A549 (cell line): Measurements from ENCODE around the gene CACUL1. TPM values are rescaled to one million over a fixed set of nuclear protein-coding genes. Genes with fewer than 3 reads are reported as not detected.
A peak's percentile ranks its signal among the peaks of the same experiment; 100 is the strongest.

ENCODE experiments used
- ATAC-seq, 2 experiments: fragments of 200-7000 bp in 1 of 2; fragments of >200 bp in 1 of 2; cut with Nextera tagmentation in 1 of 2; cut with Tn5 transposase in 1 of 2; 3 replicates each; pipeline versions ENCODE4 v1.8.0 to v1.9.1; 2018 to 2020; ENCODE audit warnings: mild to moderate bottlenecking in 1 of 2, moderate library complexity in 1 of 2
- CTCF ChIA-PET: fragments of 300-600 bp; sonication (Branson Sonifier 250); formaldehyde crosslinking; extraction: SDS; loops from one replicate; lab custom pipeline; 2021; ENCODE audit warnings: antibody characterized with exemption, inconsistent platforms; lab: Yijun Ruan, JAX
- POLR2A ChIA-PET: fragments of 350-600 bp; formaldehyde crosslinking; extraction: SDS; loops from one replicate; lab custom pipeline; 2021; ENCODE audit warnings: antibody characterized with exemption, inconsistent platforms; lab: Yijun Ruan, JAX
- DNase-seq, 2 experiments: peaks; one replicate each; pipeline versions ENCODE4 v3.0.0 to v3.0.0-alpha.2; 2011 to 2016; ENCODE audit warnings: low read depth in 1 of 2, low spot score in 1 of 2
- FAIRE-seq: peaks from 2 replicates; lab custom pipeline; 2011; peaks lifted over from hg19 to GRCh38; lab: Jason Lieb, UNC
- H3K27ac ChIP-seq, 2 experiments: fragments of >200 bp; sonication (Bioruptor Twin); formaldehyde crosslinking; 3 replicates each; pipeline ENCODE4 v1.5.1; 2016 to 2017
- H3K4me1 ChIP-seq: fragments of >200 bp; sonication (Bioruptor Twin); formaldehyde crosslinking; 3 replicates; pipeline ENCODE4 v1.6.1; 2016
- H3K4me2 ChIP-seq: fragments of >200 bp; sonication (Bioruptor Twin); formaldehyde crosslinking; 3 replicates; pipeline ENCODE4 v1.6.1; 2016
- H3K4me3 ChIP-seq: fragments of >200 bp; sonication (Bioruptor Twin); formaldehyde crosslinking; 3 replicates; pipeline ENCODE4 v1.5.1; 2016
- H3K9me3 ChIP-seq: fragments of >200 bp; sonication (Bioruptor Twin); formaldehyde crosslinking; 3 replicates; pipeline ENCODE4 v1.6.1; 2016
- BHLHE40 ChIP-seq: IDR thresholded peaks from 2 replicates; pipeline ENCODE4 v1.6.1; 2012; ENCODE audit warnings: low read depth, low read length, inconsistent platforms
- CHD2 ChIP-seq: fragments of 150-350 bp; IDR thresholded peaks from 2 replicates; pipeline ENCODE4 v1.6.1; 2014; ENCODE audit warnings: low read length; ENCODE audit not compliant: partially characterized antibody
- CHD4 ChIP-seq: fragments of 200-600 bp; sonication (generic); IDR thresholded peaks from 2 replicates; pipeline ENCODE4 v1.6.1; 2016; ENCODE audit warnings: antibody characterized with exemption, mild to moderate bottlenecking, borderline replicate concordance
- CTCF ChIP-seq: fragments of >200 bp; sonication (Bioruptor Twin); formaldehyde crosslinking; IDR thresholded peaks from 3 replicates; pipeline ENCODE4 v1.5.1; 2016
- EHF ChIP-seq: fragments of 250-450 bp; sonication (Bioruptor Pico); IDR thresholded peaks from 2 replicates; pipeline ENCODE4 v1.5.0; 2020; ENCODE audit warnings: mild to moderate bottlenecking
- EHMT2 ChIP-seq: fragments of 200-600 bp; sonication (generic); IDR thresholded peaks from 2 replicates; pipeline ENCODE4 v1.6.1; 2016; ENCODE audit warnings: antibody characterized with exemption, low read depth, mild to moderate bottlenecking, moderate library complexity
- ELK1 ChIP-seq: fragments of 150-350 bp; IDR thresholded peaks from 2 replicates; pipeline ENCODE4 v1.6.1; 2014; ENCODE audit warnings: low read depth, mild to moderate bottlenecking, low read length
- ESRRA ChIP-seq: fragments of 150-350 bp; IDR thresholded peaks from 2 replicates; pipeline ENCODE4 v1.6.1; 2014; ENCODE audit warnings: mild to moderate bottlenecking, low read length, borderline replicate concordance
- HDAC2 ChIP-seq: fragments of 200-600 bp; sonication (generic); IDR thresholded peaks from 2 replicates; pipeline ENCODE4 v1.6.1; 2016
- HOXA7 ChIP-seq: fragments of 250-450 bp; sonication (Bioruptor Pico); IDR thresholded peaks from 2 replicates; pipeline ENCODE4 v1.5.0; 2020; ENCODE audit warnings: mild to moderate bottlenecking, moderate library complexity
- HOXB13 ChIP-seq: fragments of 250-450 bp; sonication (Bioruptor Pico); IDR thresholded peaks from 2 replicates; pipeline ENCODE4 v1.5.0; 2020; ENCODE audit warnings: low read depth, mild to moderate bottlenecking, moderate library complexity
- JUN ChIP-seq, 2 experiments: fragments of >200 bp; sonication (Bioruptor Twin); formaldehyde crosslinking; IDR thresholded peaks; 2 replicates in 1 of 2; 3 replicates in 1 of 2; pipeline ENCODE4 v1.6.1; 2016 to 2017
- MAFK ChIP-seq: fragments of 450-650 bp; IDR thresholded peaks from 2 replicates; pipeline ENCODE4 v1.6.1; 2014; ENCODE audit not compliant: partially characterized antibody
- MYC ChIP-seq: IDR thresholded peaks from 2 replicates; pipeline ENCODE4 v1.6.1; 2012; ENCODE audit warnings: mild to moderate bottlenecking, inconsistent platforms, low read length, improper control_type of control experiment, borderline replicate concordance
- NPAS2 ChIP-seq: fragments of 250-450 bp; sonication (Bioruptor Pico); IDR thresholded peaks from 2 replicates; pipeline ENCODE4 v1.8.0; 2022; ENCODE audit warnings: mild to moderate bottlenecking, moderate library complexity, borderline replicate concordance
- PBX3 ChIP-seq: IDR thresholded peaks from 2 replicates; pipeline ENCODE4 v1.6.1; 2012
- POLR2A ChIP-seq: IDR thresholded peaks from 2 replicates; pipeline ENCODE4 v1.6.1; 2012; ENCODE audit warnings: mild to moderate bottlenecking, low read length
- RARB ChIP-seq: fragments of 250-450 bp; sonication (Bioruptor Pico); IDR thresholded peaks from 2 replicates; pipeline ENCODE4 v1.8.0; 2021; ENCODE audit warnings: mild to moderate bottlenecking, moderate library complexity
- RCOR1 ChIP-seq: fragments of 150-350 bp; IDR thresholded peaks from 2 replicates; pipeline ENCODE4 v1.6.1; 2014; ENCODE audit warnings: antibody characterized with exemption, low read length, low read depth
- RFX5 ChIP-seq: fragments of 450-650 bp; IDR thresholded peaks from 2 replicates; pipeline ENCODE4 v1.7.1; 2014; ENCODE audit warnings: antibody characterized with exemption, mild to moderate bottlenecking, moderate library complexity
- TFCP2L1 ChIP-seq: fragments of 250-450 bp; sonication (Bioruptor Pico); IDR thresholded peaks from 2 replicates; pipeline ENCODE4 v1.5.0; 2021; ENCODE audit warnings: mild to moderate bottlenecking
- TP53 ChIP-seq: fragments of 250-450 bp; sonication (Bioruptor Pico); IDR thresholded peaks from 2 replicates; pipeline ENCODE4 v1.5.0; 2021; ENCODE audit warnings: mild to moderate bottlenecking, moderate library complexity
- USF2 ChIP-seq: fragments of 450-650 bp; IDR thresholded peaks from 2 replicates; pipeline ENCODE4 v1.6.1; 2014; ENCODE audit warnings: antibody characterized with exemption
- ZC3H11A ChIP-seq: fragments of 450-650 bp; IDR thresholded peaks from 2 replicates; pipeline ENCODE4 v1.6.1; 2014; ENCODE audit warnings: antibody characterized with exemption, mild to moderate bottlenecking
- ZNF302 ChIP-seq: fragments of 250-450 bp; sonication (Bioruptor Pico); IDR thresholded peaks from 2 replicates; pipeline ENCODE4 v1.9.0; 2021; ENCODE audit warnings: inconsistent platforms, mild to moderate bottlenecking, moderate library complexity
- WGBS: methylation state at CpG from one replicate; pipeline ENCODE4 v1.1.6; 2017; ENCODE audit errors: missing lambda C conversion rate; 5-methylcytosine and 5-hydroxymethylcytosine counted together
- polyA plus RNA-seq, 4 experiments: library from polyadenylated mRNA; depleted of rRNA in 3 of 4; stranded (reverse); fragments of >200 nt; fragmentation: RNase III in 1 of 4; extraction: RNeasy Plus Mini Kit Qiagen cat#74134 plus additional on column Dnase treatment in 1 of 4; gene quantifications; 2 replicates in 3 of 4; 3 replicates in 1 of 4; pipeline ENCODE4 v1.2.3, GENCODE V29; 2011 to 2017

Gene CACUL1
- polyA plus RNA-seq, 2 of the 4 experiments (the other 2 are of a cell fraction): 8.7 to 15.6 TPM

GRCh38 chr10:118701529-118702323 lies 53.0 kb downstream of the CACUL1 start:
- Histone ChIP-seq H3K4me3 (no peak overlapping the region), H3K4me2 (no peak overlapping the region), H3K27ac (no peak overlapping the region), H3K9me3 (no peaks in the 10 kb centered on the region), H3K4me1 (peaks cover 15% of the 10 kb centered on the region; the same call in 2 of the 3 replicates)
- ATAC-seq: no peak
- ChIA-PET POLR2A (no interaction called here), CTCF (interaction anchor here (0.6 kb wide), 1 partner anchor 125 kb away, joined by 4 read pairs; no protein-coding TSS in a partner anchor)
- FAIRE-seq: no peak
- TF ChIP-seq RARB (CRISPR knock-in tag): no peak
- TF ChIP-seq RFX5: no peak
- TF ChIP-seq RCOR1: no peak
- TF ChIP-seq HOXA7 (CRISPR knock-in tag): no peak
- TF ChIP-seq HDAC2: no peak
- no peak for TF ChIP-seq BHLHE40
- no peak for TF ChIP-seq MYC
- TF ChIP-seq TP53 (CRISPR knock-in tag): no peak
- no peak for TF ChIP-seq EHF (CRISPR knock-in tag)
- no peak for TF ChIP-seq MAFK
- no peak for TF ChIP-seq ELK1
- no peak for TF ChIP-seq CHD4
- no peak for TF ChIP-seq HOXB13 (CRISPR knock-in tag)
- TF ChIP-seq TFCP2L1: no peak
- no peak for TF ChIP-seq CHD2
- TF ChIP-seq CTCF: no peak
- TF ChIP-seq PBX3: no peak
- no peak for TF ChIP-seq NPAS2 (CRISPR knock-in tag)
- TF ChIP-seq JUN (IDR thresholded peaks at IDR 0.05): no peak
- DNase-seq: no peak
- 82% methylated on average over 8 of the region's 8 CpGs for WGBS

GRCh38 chr10:118698421-118698820 lies 56.3 kb downstream of the CACUL1 start:
- H3K9me3 ChIP-seq: no peaks in the 10 kb centered on the region
- POLR2A ChIA-PET: no interaction called here
- H3K4me2 ChIP-seq: peak overlapping the region; percentile 37
- TF ChIP-seq ZNF302 (CRISPR knock-in tag) (no peak), USF2 (no peak), RCOR1 (no peak), EHMT2 (no peak), POLR2A (no peak), ZC3H11A (no peak), ESRRA (no peak)
- no peak for FAIRE-seq
- DNase-seq: peak; percentile 11 to 39
- peaks cover 15% of the 10 kb centered on the region; the same call in 2 of the 3 replicates for H3K4me1 ChIP-seq
- no peak overlapping the region for H3K27ac ChIP-seq
- 67% methylated on average over 7 of the region's 7 CpGs for WGBS
- CTCF ChIA-PET: interaction anchor here (0.7 to 1.3 kb wide), 3 partner anchors 22 to 339 kb away, joined by 3 to 4 read pairs (median 4); no protein-coding TSS in a partner anchor
- no peak overlapping the region for H3K4me3 ChIP-seq
- peak; percentile 47 to 71; a peak in 5 of 6 replicates for ATAC-seq
